Osteoblast (primary cell): ENCODE results near the gene LRMDA. TPM values are rescaled to one million over a fixed set of nuclear protein-coding genes. Genes with fewer than 3 reads are reported as not detected.

Source experiments
- DNase-seq: peaks from one replicate; pipeline ENCODE4 v3.0.0; 2011; ENCODE audit warnings: low spot score, mixed read lengths; ENCODE audit not compliant: insufficient read length; ENCODE audit errors: missing footprints
- H2AFZ ChIP-seq: 2 replicates; pipeline ENCODE4 v1.6.0; 2011; ENCODE audit warnings: mild to moderate bottlenecking, low read length
- H3K27ac ChIP-seq: 2 replicates; pipeline ENCODE4 v1.5.1; 2011; ENCODE audit warnings: mild to moderate bottlenecking, low read depth, low read length, moderate library complexity
- H3K27me3 ChIP-seq: 2 replicates; pipeline ENCODE4 v1.6.0; 2012; ENCODE audit warnings: mild to moderate bottlenecking, control low read depth, inconsistent platforms, low read length, moderate library complexity; ENCODE audit not compliant: insufficient read depth
- H3K36me3 ChIP-seq: 2 replicates; pipeline ENCODE4 v1.5.1; 2011; ENCODE audit warnings: mild to moderate bottlenecking, low read length, control low read depth, moderate library complexity; ENCODE audit not compliant: insufficient read depth
- H3K4me1 ChIP-seq: 2 replicates; pipeline ENCODE4 v1.5.1; 2011; ENCODE audit warnings: mild to moderate bottlenecking, low read length, control low read depth, moderate library complexity; ENCODE audit not compliant: insufficient read depth
- H3K4me2 ChIP-seq: 2 replicates; pipeline ENCODE4 v1.6.0; 2011; ENCODE audit warnings: mild to moderate bottlenecking, low read length; ENCODE audit not compliant: insufficient read depth
- H3K4me3 ChIP-seq: fragments of 200-600 bp; sonication (generic); 3 replicates; pipeline ENCODE4 v1.5.1; 2012; ENCODE audit warnings: mild to moderate bottlenecking, low read length, inconsistent platforms; ENCODE audit not compliant: insufficient read depth
- H3K79me2 ChIP-seq: 2 replicates; pipeline ENCODE4 v1.6.0; 2012; ENCODE audit warnings: mild to moderate bottlenecking, low read length, control low read depth, inconsistent platforms; ENCODE audit not compliant: insufficient read depth
- H3K9me3 ChIP-seq: 2 replicates; pipeline ENCODE4 v1.5.1; 2011; ENCODE audit warnings: low read depth, low read length, control low read depth
- H4K20me1 ChIP-seq: 2 replicates; pipeline ENCODE4 v1.6.0; 2012; ENCODE audit warnings: mild to moderate bottlenecking, low read length, control low read depth; ENCODE audit not compliant: insufficient read depth
- CTCF ChIP-seq: IDR thresholded peaks from 2 replicates; pipeline ENCODE4 v1.5.1; 2011; ENCODE audit warnings: mild to moderate bottlenecking, low read depth, low read length, moderate library complexity; ENCODE audit errors: extremely low read depth
- total RNA-seq: library from RNA; depleted of rRNA; stranded (reverse); fragments of >200 nt; gene quantifications from 2 replicates; pipeline ENCODE4 v1.2.3, GENCODE V29; 2012

LRMDA gene
- total RNA-seq, 1 donor = 18.5 TPM

- DNase-seq = no peak
- no peaks in the 10 kb centered on the region for H3K4me1 ChIP-seq
- peaks cover 7% of the 10 kb centered on the region for H3K27me3 ChIP-seq
- TF ChIP-seq CTCF = no peak
- no peak overlapping the region for H3K4me3 ChIP-seq
- H2AFZ ChIP-seq = no peak overlapping the region
- no peak overlapping the region for H3K27ac ChIP-seq
- no peaks in the 10 kb centered on the region for H3K79me2 ChIP-seq
- no peaks in the 10 kb centered on the region for H3K9me3 ChIP-seq
- H3K36me3 ChIP-seq = no peaks in the 10 kb centered on the region
- H3K4me2 ChIP-seq = no peak overlapping the region
- no peaks in the 10 kb centered on the region for H4K20me1 ChIP-seq
Observed at GRCh38 chr10:76002262-76002854, 570.9 kb downstream of the LRMDA start.

DNA sequence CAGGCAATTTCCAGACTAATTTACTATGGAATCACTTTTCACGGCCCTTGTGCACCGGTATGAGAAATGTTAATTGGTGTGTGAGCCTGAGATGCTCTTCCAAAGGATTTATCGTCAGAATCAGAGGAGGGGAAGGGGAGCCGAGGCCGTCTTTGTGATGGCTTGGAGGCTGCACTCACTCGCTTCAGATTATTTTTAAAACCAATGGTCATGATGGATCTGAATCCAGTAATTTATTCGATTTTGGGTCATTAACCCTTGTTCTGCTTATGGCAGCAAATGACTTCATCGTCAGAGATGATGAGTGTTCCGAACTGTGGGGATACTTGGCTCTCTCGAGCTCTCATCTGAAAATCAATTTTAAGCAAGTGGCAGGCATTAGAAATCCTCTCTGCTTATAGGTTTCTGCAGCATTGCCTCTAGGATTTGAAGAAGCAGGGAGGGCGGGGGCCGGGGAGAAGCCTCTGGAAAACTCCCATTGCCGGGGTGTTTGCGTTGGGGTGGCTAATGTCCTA lies 576.3 kb downstream of the LRMDA start:
- no peaks in the 10 kb centered on the region for H3K4me1 ChIP-seq
- no peaks in the 10 kb centered on the region for H3K79me2 ChIP-seq
- no peaks in the 10 kb centered on the region for H3K36me3 ChIP-seq

DNA sequence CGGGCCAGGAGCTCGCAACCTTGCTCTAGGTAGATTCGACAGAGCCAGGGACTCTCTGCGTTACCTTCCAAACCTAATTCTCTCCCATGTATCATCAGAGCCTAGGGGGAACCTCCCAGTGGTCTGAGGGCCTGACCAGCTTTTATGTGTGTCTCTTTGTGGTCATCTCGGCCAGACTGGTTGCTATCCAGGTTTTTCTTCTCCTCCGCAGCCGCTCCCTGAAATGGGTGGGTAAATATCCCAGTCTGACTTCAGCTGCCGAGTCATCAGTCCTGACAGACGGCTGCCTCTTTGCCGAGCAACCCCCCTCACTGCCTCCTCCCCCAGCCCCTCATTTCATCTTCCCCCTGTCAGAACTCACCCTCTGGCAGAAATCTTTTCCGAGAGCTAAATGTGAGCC lies 578.1 kb downstream of the LRMDA start:
- Histone ChIP-seq H3K27me3 (peaks cover 4% of the 10 kb centered on the region), H4K20me1 (peaks cover under 1% of the 10 kb centered on the region), H3K4me3 (no peak overlapping the region), H2AFZ (no peak overlapping the region), H3K79me2 (no peaks in the 10 kb centered on the region), H3K9me3 (no peaks in the 10 kb centered on the region), H3K4me2 (no peak overlapping the region), H3K27ac (no peak overlapping the region), H3K4me1 (no peaks in the 10 kb centered on the region), H3K36me3 (no peaks in the 10 kb centered on the region)
- TF ChIP-seq CTCF = no peak
- no peak for DNase-seq

More for the DNA sequence above, 576.3 kb downstream of the LRMDA start:
- Histone ChIP-seq H3K4me2 (no peak overlapping the region), H3K4me3 (no peak overlapping the region), H4K20me1 (no peaks in the 10 kb centered on the region), H3K27ac (no peak overlapping the region), H3K9me3 (no peaks in the 10 kb centered on the region), H3K27me3 (peaks cover 4% of the 10 kb centered on the region), H2AFZ (no peak overlapping the region)
- DNase-seq = no peak
- no peak for TF ChIP-seq CTCF

- no peak for DNase-seq
- Histone ChIP-seq H3K4me1 (no peaks in the 10 kb centered on the region), H3K27me3 (peaks cover 4% of the 10 kb centered on the region), H2AFZ (no peak overlapping the region), H3K27ac (no peak overlapping the region), H3K36me3 (no peaks in the 10 kb centered on the region), H4K20me1 (peaks cover 2% of the 10 kb centered on the region), H3K4me2 (no peak overlapping the region), H3K4me3 (no peak overlapping the region), H3K79me2 (no peaks in the 10 kb centered on the region), H3K9me3 (no peaks in the 10 kb centered on the region)
- TF ChIP-seq CTCF = no peak
Observed at GRCh38 chr10:76010703-76011102, 579.3 kb downstream of the LRMDA start.
